K562 (cell line): ENCODE data around the gene STK11. TPM values are rescaled to one million over a fixed set of nuclear protein-coding genes. Genes with fewer than 3 reads are reported as not detected.

Experiments used
- ARHGAP35 ChIP-seq: fragments of 450-650 bp; IDR thresholded peaks from 2 replicates; pipeline ENCODE4 v1.6.1; 2018; ENCODE audit not compliant: partially characterized antibody
- ARID1B ChIP-seq: fragments of 450-650 bp; IDR thresholded peaks from 2 replicates; pipeline ENCODE4 v1.6.1; 2016; ENCODE audit warnings: antibody characterized with exemption, mild to moderate bottlenecking, inconsistent platforms
- BCL6 ChIP-seq: fragments of 250-450 bp; sonication (Bioruptor Pico); IDR thresholded peaks from 2 replicates; pipeline ENCODE4 v1.4.0; 2020
- CBX2 ChIP-seq: fragments of 200-600 bp; sonication (generic); IDR thresholded peaks from one replicate; pipeline ENCODE4 v1.6.1; 2012; ENCODE audit warnings: mild to moderate bottlenecking, low read length, inconsistent platforms; ENCODE audit not compliant: insufficient read depth, poor library complexity, severe bottlenecking
- CEBPG ChIP-seq, 3 experiments: fragments of 200-800 bp in 1 of 3; sonication (Bioruptor generic) in 1 of 3; sonication (generic) in 1 of 3; formaldehyde crosslinking in 1 of 3; IDR thresholded peaks in 2 of 3; conservative IDR thresholded peaks in 1 of 3; 2 replicates each; pipeline versions ENCODE4 v1.6.1 to v1.8.0; 2016 to 2022; ENCODE audit warnings: missing compliant biosample characterization in 2 of 3, missing genetic modification characterization in 2 of 3, mild to moderate bottlenecking in 1 of 3, missing genetic modification reagents in 1 of 3
- ETV6 ChIP-seq, 3 experiments: fragments of 150-350 bp in 1 of 3; sonication (generic) in 1 of 3; formaldehyde crosslinking in 1 of 3; IDR thresholded peaks; 2 replicates each; pipeline versions ENCODE4 v1.6.1 to v1.8.0; 2014 to 2022; ENCODE audit warnings: borderline replicate concordance in 2 of 3, low read depth in 2 of 3, antibody characterized with exemption in 1 of 3, low read length in 1 of 3, mild to moderate bottlenecking in 1 of 3, missing genetic modification reagents in 1 of 3
- EWSR1 ChIP-seq: fragments of 450-650 bp; IDR thresholded peaks from 2 replicates; pipeline ENCODE4 v1.6.1; 2018; ENCODE audit warnings: borderline replicate concordance, mild to moderate bottlenecking, low read depth, moderate library complexity; ENCODE audit not compliant: partially characterized antibody
- GTF2B ChIP-seq: IDR thresholded peaks from 2 replicates; pipeline ENCODE4 v1.6.1; 2011; ENCODE audit not compliant: insufficient read length; ENCODE audit errors: extremely low read depth
- HLTF ChIP-seq: fragments of 450-650 bp; IDR thresholded peaks from 2 replicates; pipeline ENCODE4 v1.6.1; 2016
- ILK ChIP-seq: fragments of 450-650 bp; IDR thresholded peaks from 2 replicates; pipeline ENCODE4 v1.6.1; 2016; ENCODE audit warnings: missing genetic modification characterization, low read depth, mild to moderate bottlenecking, missing compliant biosample characterization, moderate library complexity, borderline replicate concordance
- JUN ChIP-seq, 2 experiments: sonication (generic) in 1 of 2; formaldehyde crosslinking in 1 of 2; IDR thresholded peaks; 2 replicates each; pipeline versions ENCODE4 v1.6.1 to v1.8.0; 2012 to 2022; ENCODE audit warnings: borderline replicate concordance in 2 of 2, mild to moderate bottlenecking in 2 of 2, improper control_type of control experiment in 1 of 2, low read depth in 1 of 2, low read length in 1 of 2, missing genetic modification reagents in 1 of 2
- NCOA2 ChIP-seq, 2 experiments: fragments of 450-650 bp; IDR thresholded peaks; 2 replicates each; pipeline ENCODE4 v1.6.1; 2018; ENCODE audit warnings: mild to moderate bottlenecking in 2 of 2, moderate library complexity in 1 of 2; ENCODE audit not compliant: partially characterized antibody in 2 of 2
- NFATC3 ChIP-seq: fragments of 450-650 bp; IDR thresholded peaks from 2 replicates; pipeline ENCODE4 v1.6.1; 2017; ENCODE audit warnings: mild to moderate bottlenecking
- NFIX ChIP-seq: fragments of 250-450 bp; sonication (Bioruptor Pico); IDR thresholded peaks from 2 replicates; pipeline ENCODE4 v1.4.0; 2020; ENCODE audit warnings: low read depth, mild to moderate bottlenecking, moderate library complexity
- NR2C1 ChIP-seq, 2 experiments: fragments of 450-650 bp; IDR thresholded peaks; 2 replicates each; pipeline ENCODE4 v1.6.1; 2017; ENCODE audit warnings: mild to moderate bottlenecking in 2 of 2, antibody characterized with exemption in 1 of 2, inconsistent platforms in 1 of 2, missing compliant biosample characterization in 1 of 2, missing genetic modification characterization in 1 of 2
- POLR2G ChIP-seq: fragments of 200-400 bp; formaldehyde crosslinking; IDR thresholded peaks from 2 replicates; pipeline ENCODE4 v1.6.1; 2017; ENCODE audit warnings: low read depth, mild to moderate bottlenecking, antibody characterized with exemption, low read length, moderate library complexity
- PRMT5 ChIP-seq: sonication (generic); formaldehyde crosslinking; IDR thresholded peaks from 2 replicates; pipeline ENCODE4 v1.5.0; 2020; ENCODE audit warnings: missing genetic modification reagents
- SMAD4 ChIP-seq: fragments of 250-450 bp; sonication (Bioruptor Pico); conservative IDR thresholded peaks from 2 replicates; pipeline ENCODE4 v1.8.0; 2021; ENCODE audit warnings: inconsistent platforms, mild to moderate bottlenecking, moderate library complexity
- TBL1XR1 ChIP-seq, 2 experiments: IDR thresholded peaks; 2 replicates each; pipeline ENCODE4 v1.6.1; 2012; ENCODE audit warnings: improper control_type of control experiment in 2 of 2, low read length in 2 of 2, mild to moderate bottlenecking in 1 of 2
- THAP12 ChIP-seq: fragments of 250-450 bp; sonication (Bioruptor Pico); IDR thresholded peaks from 2 replicates; pipeline ENCODE4 v1.9.0; 2021; ENCODE audit warnings: mild to moderate bottlenecking, inconsistent platforms
- WHSC1 ChIP-seq: IDR thresholded peaks from one replicate; pipeline ENCODE4 v1.6.1; 2012; ENCODE audit warnings: low read length, control low read depth, inconsistent platforms
- ZBTB1 ChIP-seq: sonication (generic); formaldehyde crosslinking; IDR thresholded peaks from 2 replicates; pipeline ENCODE4 v1.8.1; 2023; ENCODE audit warnings: missing genetic modification reagents, low read depth, mild to moderate bottlenecking, borderline replicate concordance
- ZNF41 ChIP-seq: fragments of 250-450 bp; sonication (Bioruptor Pico); conservative IDR thresholded peaks from 2 replicates; pipeline ENCODE4 v1.4.0; 2020; ENCODE audit warnings: mild to moderate bottlenecking
- ZNF507 ChIP-seq: conservative IDR thresholded peaks from 2 replicates; pipeline ENCODE4 v1.6.1; 2017; ENCODE audit warnings: missing genetic modification characterization, missing compliant biosample characterization
- polyA plus RNA-seq, 8 experiments: library from polyadenylated mRNA; depleted of rRNA in 4 of 8; stranded (reverse) in 5 of 8; unstranded in 3 of 8; fragments of >200 nt; fragmentation: Nextera tagmentation in 2 of 8; fragmentation: Illumina TruSeq in 1 of 8; extraction: Ambion mirVana in 2 of 8; extraction: Trizol in 1 of 8; gene quantifications; 2 replicates each; pipeline versions ENCODE4 v1.2.1 to v1.2.3, GENCODE V29; 2011 to 2014; ENCODE audit warnings: inconsistent platforms in 1 of 8, missing spikeins in 1 of 8
- total RNA-seq, 7 experiments: library from RNA; depleted of rRNA in 6 of 7; stranded (reverse); fragments of >200 nt in 6 of 7; fragmentation: Illumina TruSeq in 2 of 7; extraction: Trizol in 2 of 7; gene quantifications; 2 replicates each; pipeline versions ENCODE4 v1.2.1 to v1.2.3, GENCODE V29; 2011 to 2021; ENCODE audit warnings: low replicate concordance in 1 of 7

STK11 gene
- total and polyA plus RNA-seq, 9 of the 15 experiments (the other 6 are each of a cell fraction or from before 2014, with no cell fraction given), result 0.15 to 96.5 (median 31.7) TPM

GRCh38 chr19:1249298-1249989, 43.9 kb downstream of the STK11 start (continued):
- TF ChIP-seq THAP12 (CRISPR knock-in tag) (no peak; the same call in 1 of the 2 replicates), ARHGAP35 (no peak), JUN (IDR thresholded peaks at IDR 0.05; ENCODE audit: borderline replicate concordance, low read depth, low read length) (no peak; the same call in 1 of the 2 replicates), JUN (CRISPR knock-in tag; IDR thresholded peaks at IDR 0.05; ENCODE audit: borderline replicate concordance) (no peak), CEBPG (CRISPR knock-in tag; IDR thresholded peaks at IDR 0.05) (no peak), CEBPG (tag; conservative IDR thresholded peaks at IDR 0.05 in 1 of 2, IDR thresholded peaks at IDR 0.05 in 1 of 2) (no peak), NFIX (no peak), NFATC3 (no peak), ZNF41 (CRISPR knock-in tag) (no peak), ARID1B (no peak), ILK (tag) (no peak), POLR2G (peak; percentile 91), HLTF (no peak), WHSC1 (no peak), NCOA2 (IDR thresholded peaks at IDR 0.05; ENCODE audit: partially characterized antibody in 2 of 2) (no peak), CBX2 (no peak), TBL1XR1 (IDR thresholded peaks at IDR 0.05; ENCODE audit: low read length in 2 of 2) (peak in 1 of 2 experiments; percentile 7; a peak in 1 of 4 replicates), BCL6 (no peak), ZNF507 (tag) (no peak), GTF2B (no peak), NR2C1 (IDR thresholded peaks at IDR 0.05) (no peak), NR2C1 (tag; IDR thresholded peaks at IDR 0.05) (no peak), PRMT5 (CRISPR knock-in tag) (no peak), ZBTB1 (CRISPR knock-in tag) (peak; percentile 86), SMAD4 (CRISPR knock-in tag) (0 out of 2 replicates have a peak, but pooled peaks have one; percentile 13), EWSR1 (no peak), ETV6 (IDR thresholded peaks at IDR 0.05; ENCODE audit: borderline replicate concordance in 1 of 2, low read depth in 2 of 2, low read length in 1 of 2) (0 out of 4 replicates have a peak, but pooled peaks of 1 of the 2 experiments have one; percentile 16), ETV6 (CRISPR knock-in tag; IDR thresholded peaks at IDR 0.05; ENCODE audit: borderline replicate concordance) (no peak)
